Stomach (tissue), 9 donors: ENCODE data around the gene DENND4B. TPM values are rescaled to one million over a fixed set of nuclear protein-coding genes. Genes with fewer than 3 reads are reported as not detected.

Source experiments
- DNase-seq, 2 donors: peaks; one replicate each; pipeline versions ENCODE4 v3.0.0 to v3.0.0-alpha.2; 2013 to 2019
- H3K27ac ChIP-seq, 5 donors: fragments of 200-600 bp in 4 of 5; sonication (generic) in 4 of 5; one replicate each; pipeline ENCODE4 v1.5.1; 2013 to 2019; ENCODE audit warnings: mild to moderate bottlenecking in 1 of 5, moderate library complexity in 1 of 5
- H3K27me3 ChIP-seq, 3 donors: fragments of 200-600 bp; sonication (generic); one replicate each; pipeline ENCODE4 v1.5.1; 2017 to 2019; ENCODE audit warnings: mixed run types in 1 of 3
- H3K36me3 ChIP-seq, 4 donors: fragments of 200-600 bp; sonication (generic); 1 replicate in 3 of 4; 2 replicates in 1 of 4; pipeline ENCODE4 v1.5.1; 2016 to 2019
- H3K4me1 ChIP-seq, 4 donors: fragments of 200-600 bp; sonication (generic); one replicate each; pipeline ENCODE4 v1.5.1; 2016 to 2019
- H3K4me3 ChIP-seq, 4 donors: fragments of 200-600 bp; sonication (generic) in 3 of 4; one replicate each; pipeline ENCODE4 v1.5.1; 2016 to 2019; ENCODE audit warnings: mild to moderate bottlenecking in 1 of 4
- H3K9me3 ChIP-seq, 4 donors: fragments of 200-600 bp; sonication (generic); one replicate each; pipeline ENCODE4 v1.5.1; 2016 to 2019
- CTCF ChIP-seq, 7 experiments: fragments of 450-650 bp in 4 of 7; fragments of 200-600 bp in 3 of 7; sonication (generic) in 3 of 7; IDR thresholded peaks; one replicate each; pipeline ENCODE4 v1.5.1; 2016 to 2019; ENCODE audit warnings: antibody characterized with exemption in 7 of 7, control low read depth in 2 of 7, mild to moderate bottlenecking in 1 of 7
- EP300 ChIP-seq: sonication (generic); formaldehyde crosslinking; IDR thresholded peaks from one replicate; pipeline ENCODE4 v1.6.1; 2017; ENCODE audit warnings: antibody characterized with exemption
- POLR2A ChIP-seq, 4 donors: fragments of 450-650 bp; IDR thresholded peaks; one replicate each; pipeline ENCODE4 v1.6.1; 2016; ENCODE audit warnings: antibody characterized with exemption in 4 of 4, control low read depth in 2 of 4, mild to moderate bottlenecking in 1 of 4, moderate library complexity in 1 of 4
- POLR2AphosphoS5 ChIP-seq, 3 donors: sonication (generic); formaldehyde crosslinking; IDR thresholded peaks; one replicate each; pipeline ENCODE4 v1.6.1; 2016; ENCODE audit warnings: antibody characterized with exemption in 3 of 3
- WGBS, 5 donors: extraction: QIAGEN DNeasy Blood & Tissue Kit in 3 of 5; methylation state at CpG; one replicate each; pipeline versions ENCODE4 v1.1.5 to v1.1.7; 2013 to 2018; 5-methylcytosine and 5-hydroxymethylcytosine counted together
- intact Hi-C: fragments of 100-400 bp; cut with DNase I; formaldehyde crosslinking; loops from one replicate; pipeline ENCODE4 v1.15.1; 2023; ENCODE audit warnings: low total_unique reads
- polyA plus RNA-seq, 3 donors: library from polyadenylated mRNA; stranded (reverse); fragments of 200-250 nt; gene quantifications; one replicate each; pipeline ENCODE4 v1.2.3, GENCODE V29; 2013
- total RNA-seq, 5 donors: library from RNA; depleted of rRNA; stranded (reverse); fragments of >200 nt; gene quantifications; one replicate each; pipeline versions ENCODE4 v1.1.0 to v1.2.3, GENCODE V29; 2014 to 2016
- donor health status: healthy with polysubstance abuse.
- donor health status: Bipolar disorder and iron deficiency.
- donor health status: healthy.

Gene DENND4B
- total and polyA plus RNA-seq, 8 donors = 11.8 to 73.0 (median 25.9) TPM

GRCh38 chr1:153929426-153929825, 17.1 kb downstream of the DENND4B start:
- Histone ChIP-seq H3K27me3 (no peaks in the 10 kb centered on the region), H3K27ac (peak overlapping the region in 2 of 5 donors; percentile 7 to 46), H3K4me3 (no peak overlapping the region), H3K4me1 (peaks cover 0 to under 1% (median under 1%) of the 10 kb centered on the region in 4 donors), H3K36me3 (peaks cover 33 to 57% (median 54%) of the 10 kb centered on the region in 4 donors), H3K9me3 (no peaks in the 10 kb centered on the region)
- 81 to 90% (median 86%) methylated on average over 5 of the region's 5 CpGs for WGBS, 5 donors
- TF ChIP-seq CTCF (IDR thresholded peaks at IDR 0.05) (no peak), POLR2AphosphoS5 (IDR thresholded peaks at IDR 0.05) (no peak), EP300 (no peak), POLR2A (IDR thresholded peaks at IDR 0.05) (no peak)
- no peak for DNase-seq
- intact Hi-C loops = no loop called here

- H3K4me1 ChIP-seq = peaks cover 3 to 7% (median 5%) of the 10 kb centered on the region in 4 donors
- TF ChIP-seq POLR2A (IDR thresholded peaks at IDR 0.05) = no peak
- no peak for TF ChIP-seq POLR2AphosphoS5 (IDR thresholded peaks at IDR 0.05)
- no peak for TF ChIP-seq CTCF (IDR thresholded peaks at IDR 0.05)
- TF ChIP-seq EP300 = no peak
- H3K9me3 ChIP-seq = no peaks in the 10 kb centered on the region
- no peak overlapping the region for H3K4me3 ChIP-seq
- WGBS, 5 donors = 63 to 74% (median 70%) methylated on average over 4 of the region's 4 CpGs
- H3K36me3 ChIP-seq = peaks cover 27 to 51% (median 48%) of the 10 kb centered on the region in 4 donors
- intact Hi-C loops = no loop called here
- DNase-seq = no peak
- peak overlapping the region in 2 of 5 donors; percentile 7 to 46 for H3K27ac ChIP-seq
- no peaks in the 10 kb centered on the region for H3K27me3 ChIP-seq
Observed at GRCh38 chr1:153928791-153929341, 17.7 kb downstream of the DENND4B start.

- Histone ChIP-seq H3K4me3 (no peak overlapping the region), H3K27ac (peak overlapping the region in 2 of 5 donors; percentile 7 to 46), H3K27me3 (no peaks in the 10 kb centered on the region), H3K4me1 (peaks cover 8 to 12% (median 9%) of the 10 kb centered on the region in 4 donors), H3K9me3 (no peaks in the 10 kb centered on the region), H3K36me3 (peaks cover 21 to 45% (median 42%) of the 10 kb centered on the region in 4 donors)
- WGBS, 5 donors = 65 to 88% (median 80%) methylated on average over 1 of the region's 1 CpG
- DNase-seq = no peak
- TF ChIP-seq POLR2A (IDR thresholded peaks at IDR 0.05) (no peak), POLR2AphosphoS5 (IDR thresholded peaks at IDR 0.05) (no peak), EP300 (no peak), CTCF (IDR thresholded peaks at IDR 0.05) (no peak)
- intact Hi-C loops = no loop called here
Observed at GRCh38 chr1:153928245-153928644, 18.3 kb downstream of the DENND4B start.

GRCh38 chr1:153926405-153926804, 20.1 kb downstream of the DENND4B start:
- Histone ChIP-seq H3K27me3 (no peaks in the 10 kb centered on the region), H3K9me3 (no peaks in the 10 kb centered on the region), H3K27ac (no peak overlapping the region), H3K4me3 (no peak overlapping the region), H3K36me3 (peaks cover 7 to 26% (median 23%) of the 10 kb centered on the region in 4 donors), H3K4me1 (peaks cover 13 to 17% (median 15%) of the 10 kb centered on the region in 4 donors)
- TF ChIP-seq EP300 (no peak), POLR2AphosphoS5 (IDR thresholded peaks at IDR 0.05) (no peak), CTCF (IDR thresholded peaks at IDR 0.05) (no peak), POLR2A (IDR thresholded peaks at IDR 0.05) (no peak)
- intact Hi-C loops = no loop called here
- 76 to 88% (median 82%) methylated on average over 4 of the region's 4 CpGs for WGBS, 5 donors
- no peak for DNase-seq
